Measurements from ENCODE around the gene TOP3B. TPM values are rescaled to one million over a fixed set of nuclear protein-coding genes. Genes with fewer than 3 reads are reported as not detected.
"Not testable (repeated sequence)": the region's sequence is repeated elsewhere in the genome, so short reads cannot be mapped to it uniquely, and the experiment has no call there.

TOP3B gene
- total RNA-seq, 4 donors from 2014 or later, result 8.2 to 15.7 (median 14.2) TPM

- H3K27me3 ChIP-seq, result no peaks in the 10 kb centered on the region
- intact Hi-C loops (cut with DNase I; ENCODE audit: low total_unique reads) (no loop called here), in situ Hi-C loops (cut with MboI; ENCODE audit: low sequenced_read_pairs in 4 of 4) (no loop called here)
- no peaks in the 10 kb centered on the region for H3K4me1 ChIP-seq
- ATAC-seq (no peak), DNase-seq (no peak)
- H3K9me3 ChIP-seq, result no peaks in the 10 kb centered on the region
- H3K27ac ChIP-seq, result no peak overlapping the region
- H3K36me3 ChIP-seq, result no peaks in the 10 kb centered on the region
- TF ChIP-seq, protein P1, sequence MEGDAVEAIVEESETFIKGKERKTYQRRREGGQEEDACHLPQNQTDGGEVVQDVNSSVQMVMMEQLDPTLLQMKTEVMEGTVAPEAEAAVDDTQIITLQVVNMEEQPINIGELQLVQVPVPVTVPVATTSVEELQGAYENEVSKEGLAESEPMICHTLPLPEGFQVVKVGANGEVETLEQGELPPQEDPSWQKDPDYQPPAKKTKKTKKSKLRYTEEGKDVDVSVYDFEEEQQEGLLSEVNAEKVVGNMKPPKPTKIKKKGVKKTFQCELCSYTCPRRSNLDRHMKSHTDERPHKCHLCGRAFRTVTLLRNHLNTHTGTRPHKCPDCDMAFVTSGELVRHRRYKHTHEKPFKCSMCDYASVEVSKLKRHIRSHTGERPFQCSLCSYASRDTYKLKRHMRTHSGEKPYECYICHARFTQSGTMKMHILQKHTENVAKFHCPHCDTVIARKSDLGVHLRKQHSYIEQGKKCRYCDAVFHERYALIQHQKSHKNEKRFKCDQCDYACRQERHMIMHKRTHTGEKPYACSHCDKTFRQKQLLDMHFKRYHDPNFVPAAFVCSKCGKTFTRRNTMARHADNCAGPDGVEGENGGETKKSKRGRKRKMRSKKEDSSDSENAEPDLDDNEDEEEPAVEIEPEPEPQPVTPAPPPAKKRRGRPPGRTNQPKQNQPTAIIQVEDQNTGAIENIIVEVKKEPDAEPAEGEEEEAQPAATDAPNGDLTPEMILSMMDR (IDR thresholded peaks at IDR 0.05 in 4 of 5, conservative IDR thresholded peaks at IDR 0.05 in 1 of 5), result no peak
- TF ChIP-seq POLR2A (IDR thresholded peaks at IDR 0.05), result no peak
- no peak overlapping the region for H3K4me3 ChIP-seq
Measured at GRCh38 chr22:21915624-21916308, 66.8 kb downstream of the TOP3B start.

DNA sequence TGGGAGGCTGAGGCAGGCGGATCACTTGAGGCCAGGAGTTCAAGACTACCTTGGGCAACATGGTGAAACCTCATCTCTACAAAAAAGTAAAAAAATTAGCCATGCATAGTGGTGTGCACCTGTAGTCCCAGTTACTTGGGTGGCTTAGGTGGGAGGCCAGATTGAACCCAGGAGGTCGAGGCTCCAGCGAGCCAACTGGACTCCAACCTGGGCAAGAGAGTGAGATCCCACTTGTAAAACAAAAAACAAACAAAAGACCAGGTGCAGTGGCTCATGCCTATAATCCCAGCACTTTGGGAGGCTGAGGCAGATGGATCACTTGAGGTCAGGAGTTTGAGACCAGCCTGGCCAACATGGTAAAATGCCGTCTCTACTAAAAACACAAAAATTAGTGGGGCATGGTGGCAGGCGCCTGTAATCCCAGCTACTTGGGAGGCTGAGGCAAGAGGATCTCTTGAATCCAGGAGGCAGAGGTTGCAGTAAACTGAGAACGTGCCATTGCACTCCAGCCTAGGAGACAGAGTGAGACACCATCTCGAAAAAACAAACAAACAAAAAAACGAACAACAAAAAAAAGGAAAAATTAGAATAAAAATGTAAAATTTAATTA is 68.4 kb downstream of the TOP3B start:
- in situ Hi-C loops (cut with MboI; ENCODE audit: low sequenced_read_pairs in 4 of 4); H3K27ac ChIP-seq; ATAC-seq; H3K27me3 ChIP-seq; DNase-seq; intact Hi-C loops (cut with DNase I; ENCODE audit: low total_unique reads); H3K4me3 ChIP-seq; H3K9me3 ChIP-seq; H3K36me3 ChIP-seq; H3K4me1 ChIP-seq: not testable (repeated sequence)

GRCh38 chr22:21910367-21910766 is 72.2 kb downstream of the TOP3B start:
- H3K9me3 ChIP-seq; ATAC-seq; H3K36me3 ChIP-seq; DNase-seq; H3K4me3 ChIP-seq; in situ Hi-C loops (cut with MboI; ENCODE audit: low sequenced_read_pairs in 4 of 4); H3K27me3 ChIP-seq; intact Hi-C loops (cut with DNase I; ENCODE audit: low total_unique reads); H3K4me1 ChIP-seq; H3K27ac ChIP-seq: not testable (repeated sequence)

- no peak overlapping the region for H3K4me3 ChIP-seq
- TF ChIP-seq, protein P1 (IDR thresholded peaks at IDR 0.05 in 4 of 5, conservative IDR thresholded peaks at IDR 0.05 in 1 of 5), result no peak
- no peak for TF ChIP-seq POLR2A (IDR thresholded peaks at IDR 0.05)
- intact Hi-C loops (cut with DNase I; ENCODE audit: low total_unique reads), result no loop called here
- DNase-seq, result no peak
- no peaks in the 10 kb centered on the region for H3K9me3 ChIP-seq
- no peaks in the 10 kb centered on the region for H3K27me3 ChIP-seq
- in situ Hi-C loops (cut with MboI; ENCODE audit: low sequenced_read_pairs in 4 of 4), result no loop called here
- no peaks in the 10 kb centered on the region for H3K36me3 ChIP-seq
- H3K27ac ChIP-seq, result no peak overlapping the region
- no peaks in the 10 kb centered on the region for H3K4me1 ChIP-seq
- ATAC-seq, result no peak
Measured at GRCh38 chr22:21909871-21910270, 72.7 kb downstream of the TOP3B start.

GRCh38 chr22:21907638-21908522 is 74.7 kb downstream of the TOP3B start:
- Histone ChIP-seq H3K27me3 (no peaks in the 10 kb centered on the region), H3K9me3 (no peaks in the 10 kb centered on the region), H3K36me3 (no peaks in the 10 kb centered on the region), H3K27ac (no peak overlapping the region), H3K4me3 (no peak overlapping the region), H3K4me1 (no peaks in the 10 kb centered on the region)
- no peak for ATAC-seq
- DNase-seq, result no peak
- TF ChIP-seq, protein P1 (IDR thresholded peaks at IDR 0.05 in 4 of 5, conservative IDR thresholded peaks at IDR 0.05 in 1 of 5), result no peak
- no peak for TF ChIP-seq POLR2A (IDR thresholded peaks at IDR 0.05)
- in situ Hi-C loops (cut with MboI; ENCODE audit: low sequenced_read_pairs in 4 of 4), result no loop called here
- intact Hi-C loops (cut with DNase I; ENCODE audit: low total_unique reads), result no loop called here

Other genes with a start within 250 kb of the TOP3B start
- 10 to 100 TPM; 23.6 to 42.1 (median 36.4) TPM for gene YPEL1, start 247.0 kb downstream of the TOP3B start, total RNA-seq
- gene MAPK1, start 115.1 kb downstream of the TOP3B start, total RNA-seq, result 10 to 100 TPM; 39.8 to 79.5 (median 57.2) TPM
- gene PPM1F, start 29.9 kb downstream of the TOP3B start, total RNA-seq, result 10 to 100 TPM; 10.2 to 13.8 (median 11.0) TPM

Data from gastrocnemius medialis (tissue), 4 donors.